ENCODE results near the gene ADGRB3.

- TF ChIP-seq CTCF (conservative IDR thresholded peaks at IDR 0.05; ENCODE audit: low read depth, low read length) (no peak), EZH2 (IDR thresholded peaks at IDR 0.05; ENCODE audit: borderline replicate concordance, low read depth, low read length, poor library complexity, severe bottlenecking) (no peak)
Measured at GRCh38 chr6:69232496-69232895, 597.4 kb downstream of the ADGRB3 start.

Measured in A673 (cell line).